Measurements from ENCODE around the gene GCSAM.

Gene GCSAM, protein sequence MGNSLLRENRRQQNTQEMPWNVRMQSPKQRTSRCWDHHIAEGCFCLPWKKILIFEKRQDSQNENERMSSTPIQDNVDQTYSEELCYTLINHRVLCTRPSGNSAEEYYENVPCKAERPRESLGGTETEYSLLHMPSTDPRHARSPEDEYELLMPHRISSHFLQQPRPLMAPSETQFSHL

DNA sequence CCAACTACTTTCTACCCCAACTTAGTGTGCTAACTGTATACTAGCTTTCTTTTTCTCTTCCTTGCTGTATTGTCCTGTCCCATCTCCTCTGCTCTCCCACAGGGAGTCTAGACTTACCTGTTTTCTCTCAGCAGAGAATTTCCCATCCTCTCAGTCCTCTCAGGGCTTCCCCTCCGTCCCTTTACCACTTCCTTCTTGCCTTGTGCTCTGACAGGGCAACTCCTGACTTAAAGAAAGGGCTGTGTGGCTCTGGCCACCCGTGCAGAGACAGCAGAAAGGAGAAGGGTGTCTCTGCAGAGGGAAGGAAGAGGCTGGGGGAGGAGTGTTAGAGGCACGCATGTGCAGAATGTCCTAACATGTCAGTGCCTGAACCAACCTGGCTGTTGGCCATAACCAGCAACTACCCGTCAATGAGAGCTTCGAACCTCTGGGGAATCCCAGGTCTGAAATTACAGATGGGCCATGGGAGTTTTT, at the start of gene GCSAM:
TSS of gene GCSAM (minus strand) at position 274 of the 474 bp plus-strand sequence. CDS start at position 146, 128 bp downstream.
- DNase-seq (ENCODE audit: low read depth in 2 of 3, low spot score in 1 of 3), result peak; percentile 40 to 55 (median 47)

- DNase-seq (ENCODE audit: low read depth in 2 of 3, low spot score in 1 of 3), result no peak
Observed at GRCh38 chr3:112175646-112176045, 42.6 kb upstream of the GCSAM start.

DNA sequence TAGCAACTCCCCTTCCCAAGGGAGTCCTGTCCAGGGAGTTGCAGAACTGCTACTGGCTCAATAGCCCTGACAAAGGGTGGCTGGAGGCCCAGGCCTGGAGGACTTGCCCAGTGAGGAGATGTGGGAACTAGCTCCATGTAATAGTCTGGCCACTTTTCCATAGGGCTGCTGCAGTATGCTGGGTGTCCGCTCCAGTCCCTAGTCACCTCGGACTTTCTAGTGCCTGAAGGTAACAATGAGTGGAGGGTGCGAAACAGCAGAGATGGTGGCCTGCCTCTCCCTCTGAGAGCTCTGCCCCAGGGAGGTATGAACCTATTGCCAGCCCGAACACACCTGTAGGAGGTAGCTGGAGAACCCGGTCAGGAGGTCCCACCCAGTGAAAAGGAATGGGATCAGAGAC, 42.0 kb upstream of the GCSAM start:
- no peak for DNase-seq (ENCODE audit: low read depth in 2 of 3, low spot score in 1 of 3)

DNA sequence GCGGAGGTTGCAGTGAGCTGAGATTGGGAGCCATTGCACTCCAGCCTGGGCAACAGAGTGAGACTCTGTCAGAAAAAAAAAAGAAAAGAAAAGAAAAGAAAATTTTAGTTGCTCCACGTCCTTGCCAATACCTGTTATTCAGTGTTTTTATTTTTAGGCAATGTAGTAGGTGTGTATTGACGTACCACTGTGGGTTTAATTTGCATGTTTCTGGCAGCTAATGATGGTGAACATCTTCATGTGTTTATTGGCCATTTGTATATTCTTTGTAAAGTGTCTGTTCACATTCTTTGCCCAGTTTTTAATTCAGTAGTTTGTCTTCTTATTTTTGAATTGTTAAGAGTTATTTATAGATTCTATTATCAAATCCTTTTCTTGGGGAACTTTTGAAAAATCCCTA, 38.1 kb upstream of the GCSAM start:
- no peak for DNase-seq (ENCODE audit: low read depth in 2 of 3, low spot score in 1 of 3)

GRCh38 chr3:112170046-112170445, 37.0 kb upstream of the GCSAM start:
- no peak for DNase-seq (ENCODE audit: low read depth in 2 of 3, low spot score in 1 of 3)

DNA sequence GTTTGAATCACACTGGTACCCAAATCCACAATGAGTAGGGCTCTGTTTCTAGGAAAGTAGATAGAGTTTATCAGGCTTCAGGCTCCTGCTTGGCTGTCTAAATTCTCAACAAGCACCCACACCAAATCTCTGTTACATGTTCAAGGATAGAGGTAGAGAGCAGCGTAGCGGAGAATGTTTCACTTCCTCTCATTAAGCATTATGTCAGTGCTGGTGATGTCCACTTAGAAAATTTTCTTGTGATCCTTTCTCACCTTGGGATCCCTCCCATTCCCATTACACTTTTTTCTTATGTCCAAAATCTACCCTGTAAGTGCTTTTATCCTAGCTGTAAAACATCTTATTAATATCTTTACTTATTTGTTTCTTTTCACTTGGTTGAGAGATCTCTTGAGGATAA, 34.7 kb upstream of the GCSAM start:
- no peak for DNase-seq (ENCODE audit: low read depth in 2 of 3, low spot score in 1 of 3)

GRCh38 chr3:112149136-112149535, 16.1 kb upstream of the GCSAM start:
- DNase-seq (ENCODE audit: low read depth in 2 of 3, low spot score in 1 of 3), result no peak

GRCh38 chr3:112143689-112144088, 10.6 kb upstream of the GCSAM start:
- no peak for DNase-seq (ENCODE audit: low read depth in 2 of 3, low spot score in 1 of 3)

GRCh38 chr3:112143251-112143650, 10.2 kb upstream of the GCSAM start:
- DNase-seq (ENCODE audit: low read depth in 2 of 3, low spot score in 1 of 3), result no peak

GRCh38 chr3:112141293-112141692, 8.2 kb upstream of the GCSAM start:
- DNase-seq (ENCODE audit: low read depth in 2 of 3, low spot score in 1 of 3), result no peak

GRCh38 chr3:112140584-112140983, 7.5 kb upstream of the GCSAM start:
- no peak for DNase-seq (ENCODE audit: low read depth in 2 of 3, low spot score in 1 of 3)

DNA sequence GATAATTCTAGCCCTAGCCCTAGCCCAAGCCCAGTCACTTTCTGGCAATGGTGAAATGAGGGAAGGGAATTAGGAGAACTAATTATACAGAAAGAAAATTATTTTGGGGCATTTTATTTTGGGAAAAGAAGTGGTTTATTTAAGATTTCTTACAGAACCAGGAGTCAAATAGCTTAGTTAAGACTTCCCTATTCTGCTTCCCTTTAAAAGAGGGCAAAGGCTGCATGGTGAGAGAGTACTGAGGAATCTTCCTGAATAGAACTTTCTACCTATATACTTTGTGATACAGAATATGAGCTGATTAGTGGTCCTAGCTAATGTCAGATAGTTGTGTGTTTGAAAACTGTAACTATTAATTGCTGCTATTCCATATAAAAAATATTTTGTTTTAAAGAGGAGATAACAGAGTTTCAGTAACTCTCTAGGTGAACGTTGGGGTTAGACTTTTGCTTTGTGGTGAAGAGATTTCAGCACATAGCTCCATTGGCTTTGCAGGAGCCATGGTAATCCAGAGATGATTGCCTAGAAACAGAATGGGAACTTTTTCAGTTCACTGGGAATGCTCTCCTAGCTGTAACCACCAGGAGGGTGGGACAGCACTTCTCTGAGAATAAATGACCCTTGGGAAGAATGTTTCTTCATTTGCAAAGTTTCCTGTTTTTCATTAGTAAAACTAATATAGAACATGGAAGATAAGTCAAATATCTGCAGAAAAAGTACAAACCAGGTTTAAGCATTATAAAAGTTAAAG, 5.3 kb upstream of the GCSAM start:
- DNase-seq (ENCODE audit: low read depth in 2 of 3, low spot score in 1 of 3), result no peak

DNA sequence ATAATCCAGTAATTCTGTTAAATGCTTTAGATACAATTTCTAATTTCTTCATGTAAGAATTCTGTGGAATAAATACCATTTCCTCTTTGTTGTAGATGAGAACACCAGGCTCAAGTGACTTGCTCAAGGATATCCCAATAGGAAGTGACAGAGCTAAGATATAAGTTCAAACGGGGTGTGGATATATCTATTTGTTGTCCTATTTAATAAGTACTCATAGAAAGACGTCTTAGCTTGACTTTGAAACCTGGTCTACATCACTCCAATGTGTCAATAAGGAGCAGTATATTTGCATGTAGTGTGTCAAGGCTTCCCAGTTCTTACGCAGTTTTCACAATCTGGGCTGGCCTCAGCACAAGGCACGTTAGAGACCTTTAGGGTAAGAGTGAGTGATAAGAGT, 4.7 kb upstream of the GCSAM start:
- DNase-seq (ENCODE audit: low read depth in 2 of 3, low spot score in 1 of 3), result no peak

- DNase-seq (ENCODE audit: low read depth in 2 of 3, low spot score in 1 of 3), result peak in 1 of 3 donors; percentile 38
Observed at GRCh38 chr3:112136959-112137693, 4.1 kb upstream of the GCSAM start.

GRCh38 chr3:112136046-112136445, 3.0 kb upstream of the GCSAM start:
- no peak for DNase-seq (ENCODE audit: low read depth in 2 of 3, low spot score in 1 of 3)

GRCh38 chr3:112134335-112135124, 1.5 kb upstream of the GCSAM start:
- no peak for DNase-seq (ENCODE audit: low read depth in 2 of 3, low spot score in 1 of 3)

- no peak for DNase-seq (ENCODE audit: low read depth in 2 of 3, low spot score in 1 of 3)
Observed at GRCh38 chr3:112133626-112134334, 732 bp upstream of the GCSAM start.

GRCh38 chr3:112132554-112132953, 494 bp downstream of the GCSAM start:
- DNase-seq (ENCODE audit: low read depth in 2 of 3, low spot score in 1 of 3), result no peak

- no peak for DNase-seq (ENCODE audit: low read depth in 2 of 3, low spot score in 1 of 3)
Observed at GRCh38 chr3:112132088-112132487, 960 bp downstream of the GCSAM start.

- DNase-seq (ENCODE audit: low read depth in 2 of 3, low spot score in 1 of 3), result no peak
Observed at GRCh38 chr3:112131111-112131510, 1.9 kb downstream of the GCSAM start.

GRCh38 chr3:112130638-112130993, 2.4 kb downstream of the GCSAM start:
- DNase-seq (ENCODE audit: low read depth in 2 of 3, low spot score in 1 of 3), result no peak
